ENCODE measurements around the gene COG8.

The COG8 gene

DNA sequence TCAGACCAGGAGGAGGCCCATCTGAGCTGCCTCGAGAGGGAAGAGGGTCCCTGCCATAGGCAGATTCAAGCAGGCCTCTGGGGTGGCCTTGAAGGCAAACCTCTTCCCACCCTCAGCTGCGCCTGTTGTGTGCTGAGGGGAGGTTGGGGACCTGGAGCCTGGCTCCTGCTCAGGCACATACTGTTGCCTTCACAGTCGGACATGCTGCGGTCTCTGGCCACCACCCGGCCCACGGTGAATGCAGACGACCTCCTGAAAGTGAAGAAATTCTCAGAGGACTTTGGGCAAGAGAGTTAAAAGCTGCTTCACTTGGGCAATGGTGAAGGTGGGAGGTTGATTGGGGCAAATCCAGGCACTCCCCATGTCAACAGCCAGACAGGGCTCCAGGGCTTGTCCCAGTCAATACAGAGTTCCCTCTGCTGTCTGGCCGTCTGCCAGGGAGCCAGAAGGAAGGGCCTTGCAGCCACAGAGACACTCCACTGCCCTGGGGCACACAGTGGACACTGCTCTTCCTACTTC is 15.3 kb downstream of the COG8 start:
- Histone ChIP-seq H3K36me3 (ENCODE audit: control insufficient read depth, low read length) (peaks cover 98% of the 10 kb centered on the region), H3K4me2 (ENCODE audit: low read length) (no peak overlapping the region), H3K4me1 (ENCODE audit: control insufficient read depth, low read length) (peaks cover 45% of the 10 kb centered on the region), H3K9me3 (ENCODE audit: control insufficient read depth, insufficient read depth, low read length) (no peaks in the 10 kb centered on the region), H4K20me1 (ENCODE audit: control insufficient read depth, insufficient read depth, low read depth, low read length) (peaks cover 32% of the 10 kb centered on the region; the same call in 1 of the 2 replicates), H3K79me2 (ENCODE audit: control insufficient read depth, low read length) (peaks cover 90% of the 10 kb centered on the region), H3K27me3 (ENCODE audit: control insufficient read depth, low read length) (no peaks in the 10 kb centered on the region), H3F3A (ENCODE audit: control insufficient read depth, insufficient read depth) (peaks cover 11% of the 10 kb centered on the region), H3K4me3 (ENCODE audit: low read length) (no peak overlapping the region), H3K9me2 (replicated peaks; ENCODE audit: control insufficient read depth, low read length) (no peaks in the 10 kb centered on the region), H3K27ac (ENCODE audit: low read depth, low read length) (no peak overlapping the region)
- TF ChIP-seq, protein P1, sequence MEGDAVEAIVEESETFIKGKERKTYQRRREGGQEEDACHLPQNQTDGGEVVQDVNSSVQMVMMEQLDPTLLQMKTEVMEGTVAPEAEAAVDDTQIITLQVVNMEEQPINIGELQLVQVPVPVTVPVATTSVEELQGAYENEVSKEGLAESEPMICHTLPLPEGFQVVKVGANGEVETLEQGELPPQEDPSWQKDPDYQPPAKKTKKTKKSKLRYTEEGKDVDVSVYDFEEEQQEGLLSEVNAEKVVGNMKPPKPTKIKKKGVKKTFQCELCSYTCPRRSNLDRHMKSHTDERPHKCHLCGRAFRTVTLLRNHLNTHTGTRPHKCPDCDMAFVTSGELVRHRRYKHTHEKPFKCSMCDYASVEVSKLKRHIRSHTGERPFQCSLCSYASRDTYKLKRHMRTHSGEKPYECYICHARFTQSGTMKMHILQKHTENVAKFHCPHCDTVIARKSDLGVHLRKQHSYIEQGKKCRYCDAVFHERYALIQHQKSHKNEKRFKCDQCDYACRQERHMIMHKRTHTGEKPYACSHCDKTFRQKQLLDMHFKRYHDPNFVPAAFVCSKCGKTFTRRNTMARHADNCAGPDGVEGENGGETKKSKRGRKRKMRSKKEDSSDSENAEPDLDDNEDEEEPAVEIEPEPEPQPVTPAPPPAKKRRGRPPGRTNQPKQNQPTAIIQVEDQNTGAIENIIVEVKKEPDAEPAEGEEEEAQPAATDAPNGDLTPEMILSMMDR (IDR thresholded peaks at IDR 0.05; ENCODE audit: low read depth, low read length, poor library complexity, severe bottlenecking) = no peak
- no peak for TF ChIP-seq EZH2phosphoT487 (IDR thresholded peaks at IDR 0.05; ENCODE audit: borderline replicate concordance, low read length)

DNA sequence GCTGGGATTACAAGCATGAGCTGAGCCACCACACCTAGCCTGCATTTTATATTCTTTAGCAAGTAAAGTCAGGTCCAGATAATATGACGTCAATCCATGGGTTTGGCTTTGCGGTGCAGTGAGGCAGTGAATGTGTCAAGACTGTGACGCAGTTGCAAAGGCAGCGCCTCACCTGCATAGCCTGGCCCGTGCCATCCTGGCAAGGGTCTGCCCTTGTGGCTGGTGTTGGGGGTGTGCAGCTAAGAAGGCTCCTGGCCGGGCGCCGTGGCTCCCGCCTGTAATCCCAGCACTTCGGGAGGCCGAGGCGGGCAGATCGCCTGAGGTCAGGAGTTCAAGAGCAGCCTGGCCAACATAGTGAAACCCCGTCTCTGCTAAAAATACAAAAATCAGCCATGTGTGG is 15.9 kb downstream of the COG8 start:
- no peaks in the 10 kb centered on the region for H3K9me2 ChIP-seq (replicated peaks; ENCODE audit: control insufficient read depth, low read length)
- peaks cover 83% of the 10 kb centered on the region for H3K79me2 ChIP-seq (ENCODE audit: control insufficient read depth, low read length)
- no peak for TF ChIP-seq EZH2phosphoT487 (IDR thresholded peaks at IDR 0.05; ENCODE audit: borderline replicate concordance, low read length)
- TF ChIP-seq, protein P1 (IDR thresholded peaks at IDR 0.05; ENCODE audit: low read depth, low read length, poor library complexity, severe bottlenecking) = no peak
- peaks cover 38% of the 10 kb centered on the region for H3K4me1 ChIP-seq (ENCODE audit: control insufficient read depth, low read length)
- no peak overlapping the region for H3K4me3 ChIP-seq (ENCODE audit: low read length)
- H3K36me3 ChIP-seq (ENCODE audit: control insufficient read depth, low read length) = peaks cover 98% of the 10 kb centered on the region
- H3K27me3 ChIP-seq (ENCODE audit: control insufficient read depth, low read length) = no peaks in the 10 kb centered on the region
- H3K4me2 ChIP-seq (ENCODE audit: low read length) = no peak overlapping the region
- H3K27ac ChIP-seq (ENCODE audit: low read depth, low read length) = no peak overlapping the region
- H3F3A ChIP-seq (ENCODE audit: control insufficient read depth, insufficient read depth) = peaks cover 10% of the 10 kb centered on the region
- H3K9me3 ChIP-seq (ENCODE audit: control insufficient read depth, insufficient read depth, low read length) = no peaks in the 10 kb centered on the region
- H4K20me1 ChIP-seq (ENCODE audit: control insufficient read depth, insufficient read depth, low read depth, low read length) = peaks cover 25% of the 10 kb centered on the region; the same call in 1 of the 2 replicates

DNA sequence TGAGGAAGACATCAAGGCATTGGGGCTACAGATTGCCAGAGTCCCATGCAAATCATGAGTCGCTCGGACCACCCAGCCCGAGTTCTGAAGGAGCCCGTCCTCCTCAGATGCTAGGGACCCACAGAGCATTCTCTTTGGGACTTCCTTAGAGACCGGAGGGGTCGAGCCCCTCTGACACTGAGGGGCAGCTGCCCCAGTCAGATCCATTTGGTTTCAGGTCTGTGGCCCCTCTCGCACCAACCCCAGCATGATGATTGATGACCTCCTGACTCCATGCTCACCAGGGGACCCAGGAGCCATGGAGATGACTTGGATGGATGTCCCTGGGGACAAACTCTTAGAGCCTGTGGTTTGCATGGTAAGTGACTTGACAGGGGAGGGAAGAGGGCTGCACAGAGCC is 17.0 kb downstream of the COG8 start:
- H4K20me1 ChIP-seq (ENCODE audit: control insufficient read depth, insufficient read depth, low read depth, low read length) = peaks cover 23% of the 10 kb centered on the region; the same call in 1 of the 2 replicates
- no peak overlapping the region for H3K4me2 ChIP-seq (ENCODE audit: low read length)
- H3K27ac ChIP-seq (ENCODE audit: low read depth, low read length) = no peak overlapping the region
- no peaks in the 10 kb centered on the region for H3K9me2 ChIP-seq (replicated peaks; ENCODE audit: control insufficient read depth, low read length)
- no peaks in the 10 kb centered on the region for H3K9me3 ChIP-seq (ENCODE audit: control insufficient read depth, insufficient read depth, low read length)
- H3F3A ChIP-seq (ENCODE audit: control insufficient read depth, insufficient read depth) = peaks cover 3% of the 10 kb centered on the region; the same call in 1 of the 2 replicates
- peaks cover 78% of the 10 kb centered on the region for H3K79me2 ChIP-seq (ENCODE audit: control insufficient read depth, low read length)
- TF ChIP-seq, protein P1 (IDR thresholded peaks at IDR 0.05; ENCODE audit: low read depth, low read length, poor library complexity, severe bottlenecking) = no peak
- no peak for TF ChIP-seq EZH2phosphoT487 (IDR thresholded peaks at IDR 0.05; ENCODE audit: borderline replicate concordance, low read length)
- no peak overlapping the region for H3K4me3 ChIP-seq (ENCODE audit: low read length)
- peaks cover 28% of the 10 kb centered on the region for H3K4me1 ChIP-seq (ENCODE audit: control insufficient read depth, low read length)
- H3K36me3 ChIP-seq (ENCODE audit: control insufficient read depth, low read length) = peaks cover 93% of the 10 kb centered on the region
- H3K27me3 ChIP-seq (ENCODE audit: control insufficient read depth, low read length) = no peaks in the 10 kb centered on the region

All from DOHH2 (cell line).